Brain microvascular endothelial cell (primary cell): ENCODE results near the gene HMGCL.
"Not testable (repeated sequence)": the region's sequence is repeated elsewhere in the genome, so short reads cannot be mapped to it uniquely, and the experiment has no call there.

Experiments used
- DNase-seq: peaks from one replicate; pipeline ENCODE4 v3.0.0-alpha.2; 2020
- H3K27ac ChIP-seq: fragments of 250-450 bp; sonication (Bioruptor Pico); 2 replicates; pipeline ENCODE4 v1.5.1; 2020; ENCODE audit warnings: mild to moderate bottlenecking, moderate library complexity
- H3K27me3 ChIP-seq: fragments of 250-450 bp; sonication (Bioruptor Pico); replicated peaks from 2 replicates; pipeline ENCODE4 v1.5.1; 2020; ENCODE audit warnings: mild to moderate bottlenecking
- H3K36me3 ChIP-seq: fragments of 250-450 bp; sonication (Bioruptor Pico); replicated peaks from 2 replicates; pipeline ENCODE4 v1.5.1; 2020; ENCODE audit warnings: mild to moderate bottlenecking
- H3K4me3 ChIP-seq: 2 replicates; pipeline ENCODE4 v1.5.1; 2011; ENCODE audit warnings: low read depth, mild to moderate bottlenecking, control low read depth, low read length, moderate library complexity
- in situ Hi-C: cut with HindIII; loops from 2 replicates; pipeline ENCODE4 v1.10.0; 2017; ENCODE audit warnings: low sequenced_read_pairs, low pct_ligation_motif_present
- TF ChIP-seq, protein P1 (sequence below): IDR thresholded peaks from 2 replicates; pipeline ENCODE4 v1.5.1; 2011; ENCODE audit warnings: low read depth, mild to moderate bottlenecking, moderate library complexity, low read length, control low read depth, inconsistent platforms; ENCODE audit errors: missing control alignments

Gene HMGCL

DNA sequence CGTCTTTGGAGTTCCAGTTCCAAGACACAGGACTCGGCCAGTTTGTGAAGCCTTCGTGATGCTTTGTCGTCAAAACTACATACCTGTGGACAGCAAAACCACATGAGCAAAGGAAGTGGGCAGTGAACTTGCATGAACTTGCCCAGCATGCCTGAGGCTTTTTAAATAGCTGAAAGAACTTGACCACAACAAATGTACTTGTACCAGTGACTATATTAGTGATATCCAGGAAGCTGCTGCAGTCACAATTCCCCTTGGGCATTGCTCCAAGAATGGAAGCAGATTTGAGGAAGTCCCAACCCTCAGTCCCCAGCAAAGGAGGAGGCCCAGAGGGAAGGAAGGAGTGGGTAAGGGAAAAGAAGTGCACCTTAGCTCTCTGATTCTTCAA lies 40.3 kb upstream of the HMGCL start:
- peak; percentile 45 for DNase-seq
- Histone ChIP-seq H3K27me3 (no peaks in the 10 kb centered on the region), H3K4me3 (no peak overlapping the region), H3K27ac (no peak overlapping the region), H3K36me3 (no peaks in the 10 kb centered on the region)
- TF ChIP-seq, protein P1, sequence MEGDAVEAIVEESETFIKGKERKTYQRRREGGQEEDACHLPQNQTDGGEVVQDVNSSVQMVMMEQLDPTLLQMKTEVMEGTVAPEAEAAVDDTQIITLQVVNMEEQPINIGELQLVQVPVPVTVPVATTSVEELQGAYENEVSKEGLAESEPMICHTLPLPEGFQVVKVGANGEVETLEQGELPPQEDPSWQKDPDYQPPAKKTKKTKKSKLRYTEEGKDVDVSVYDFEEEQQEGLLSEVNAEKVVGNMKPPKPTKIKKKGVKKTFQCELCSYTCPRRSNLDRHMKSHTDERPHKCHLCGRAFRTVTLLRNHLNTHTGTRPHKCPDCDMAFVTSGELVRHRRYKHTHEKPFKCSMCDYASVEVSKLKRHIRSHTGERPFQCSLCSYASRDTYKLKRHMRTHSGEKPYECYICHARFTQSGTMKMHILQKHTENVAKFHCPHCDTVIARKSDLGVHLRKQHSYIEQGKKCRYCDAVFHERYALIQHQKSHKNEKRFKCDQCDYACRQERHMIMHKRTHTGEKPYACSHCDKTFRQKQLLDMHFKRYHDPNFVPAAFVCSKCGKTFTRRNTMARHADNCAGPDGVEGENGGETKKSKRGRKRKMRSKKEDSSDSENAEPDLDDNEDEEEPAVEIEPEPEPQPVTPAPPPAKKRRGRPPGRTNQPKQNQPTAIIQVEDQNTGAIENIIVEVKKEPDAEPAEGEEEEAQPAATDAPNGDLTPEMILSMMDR, result no peak
- in situ Hi-C loops, result no loop called here

GRCh38 chr1:23864801-23865542 lies 39.7 kb upstream of the HMGCL start:
- no peak overlapping the region for H3K4me3 ChIP-seq
- no peak overlapping the region for H3K27ac ChIP-seq
- no peak for DNase-seq
- in situ Hi-C loops, result no loop called here
- no peaks in the 10 kb centered on the region for H3K27me3 ChIP-seq
- TF ChIP-seq, protein P1, result no peak
- H3K36me3 ChIP-seq, result no peaks in the 10 kb centered on the region

DNA sequence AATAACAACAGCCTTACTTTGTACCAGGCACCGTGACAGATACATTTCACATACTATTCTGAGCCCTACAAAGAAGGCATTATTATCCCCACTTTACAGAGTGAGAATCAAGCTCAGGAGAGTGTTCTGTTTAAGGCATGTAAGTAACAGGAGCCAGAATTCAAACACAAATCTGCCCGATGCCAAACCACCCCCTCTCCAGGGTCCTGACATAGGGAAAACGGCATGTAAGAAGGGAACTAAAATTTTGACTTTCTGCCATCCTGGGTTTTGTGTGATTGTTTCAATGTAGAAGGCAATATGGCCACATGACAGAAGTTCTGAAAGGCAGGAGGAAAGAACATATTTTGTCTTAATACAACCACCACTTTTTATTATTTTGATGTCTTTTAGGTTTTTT lies 37.4 kb upstream of the HMGCL start:
- Histone ChIP-seq H3K4me3 (no peak overlapping the region), H3K36me3 (no peaks in the 10 kb centered on the region), H3K27me3 (no peaks in the 10 kb centered on the region), H3K27ac (no peak overlapping the region)
- TF ChIP-seq, protein P1, result no peak
- DNase-seq, result no peak
- in situ Hi-C loops, result no loop called here

DNA sequence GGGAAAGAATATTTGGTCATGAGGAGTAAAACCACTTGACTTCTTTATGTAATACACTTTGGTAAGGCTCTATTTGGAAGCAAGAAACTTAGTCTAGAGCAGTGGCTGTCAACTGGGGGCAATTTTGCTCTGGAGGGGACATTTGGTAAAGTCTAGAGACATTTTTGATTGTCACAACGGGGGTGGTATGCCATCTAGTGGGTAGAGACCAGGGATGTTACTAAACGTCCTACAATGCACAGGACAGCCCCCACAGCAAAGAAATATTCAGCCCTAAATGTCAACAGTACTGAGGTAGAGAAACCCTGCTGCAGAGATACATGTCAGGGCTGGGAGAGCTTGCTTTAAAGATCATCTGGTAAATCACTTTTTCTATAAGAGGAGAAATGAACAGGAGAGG lies 29.3 kb upstream of the HMGCL start:
- Histone ChIP-seq H3K4me3 (no peak overlapping the region), H3K27me3 (no peaks in the 10 kb centered on the region), H3K36me3 (no peaks in the 10 kb centered on the region), H3K27ac (no peak overlapping the region)
- in situ Hi-C loops, result no loop called here
- DNase-seq, result no peak
- TF ChIP-seq, protein P1, result peak; percentile 48

- H3K27ac ChIP-seq, H3K27me3 ChIP-seq, H3K4me3 ChIP-seq, H3K36me3 ChIP-seq, DNase-seq, in situ Hi-C loops: not testable (repeated sequence)
These were observed 27.9 kb upstream of the HMGCL start for GRCh38 chr1:23853124-23853523.

- in situ Hi-C loops, DNase-seq, H3K36me3 ChIP-seq, H3K4me3 ChIP-seq, H3K27me3 ChIP-seq, H3K27ac ChIP-seq: not testable (repeated sequence)
These were observed 26.2 kb upstream of the HMGCL start for GRCh38 chr1:23851406-23851805.
